Panc1 (cell line): Measurements from ENCODE around the gene MPRIP. TPM values are rescaled to one million over a fixed set of nuclear protein-coding genes. Genes with fewer than 3 reads are reported as not detected.

Experiments used
- ATAC-seq: fragments of 200-7000 bp; cut with Tn5 transposase; 2 replicates; pipeline ENCODE4 v1.9.1; 2020; ENCODE audit warnings: mild to moderate bottlenecking, moderate library complexity
- BruUV-seq: library from RNA; stranded (reverse); fragments of 400-500 nt; replicated peaks from 2 replicates; lab custom pipeline; 2021; lab: Mats Ljungman, UMichigan
- CTCF ChIA-PET: fragments of 300-600 bp; sonication (Branson Sonifier 250); formaldehyde crosslinking; loops from one replicate; lab custom pipeline; 2022; ENCODE audit warnings: antibody characterized with exemption; lab: Charles Lee
- POLR2A ChIA-PET: fragments of 300-600 bp; sonication (Branson Sonifier 250); formaldehyde crosslinking; loops from one replicate; lab custom pipeline; 2022; ENCODE audit warnings: antibody characterized with exemption; lab: Charles Lee
- DNase-seq: peaks from one replicate; pipeline ENCODE4 v3.0.0-alpha.2; 2010; ENCODE audit warnings: low read depth, low spot score
- H3K27ac ChIP-seq: 2 replicates; pipeline ENCODE4 v1.5.1; 2011; ENCODE audit warnings: mild to moderate bottlenecking, low read length, inconsistent platforms
- H3K27me3 ChIP-seq: fragments of 200-500 bp; sonication (Bioruptor generic); 2 replicates; pipeline ENCODE4 v1.6.0; 2014; ENCODE audit warnings: low read length, inconsistent platforms; ENCODE audit not compliant: control insufficient read depth, insufficient read depth
- H3K36me3 ChIP-seq: fragments of 200-500 bp; sonication (Bioruptor generic); 2 replicates; pipeline ENCODE4 v1.5.1; 2014; ENCODE audit warnings: inconsistent platforms, mild to moderate bottlenecking, low read length, moderate library complexity; ENCODE audit not compliant: control insufficient read depth, insufficient read depth
- H3K4me1 ChIP-seq: 2 replicates; pipeline ENCODE4 v1.5.1; 2011; ENCODE audit warnings: inconsistent platforms, mild to moderate bottlenecking, low read length, moderate library complexity; ENCODE audit not compliant: control insufficient read depth, insufficient read depth
- H3K4me3 ChIP-seq, 2 experiments: 2 replicates each; pipeline ENCODE4 v1.5.1; 2011 to 2012; ENCODE audit warnings: low read depth in 2 of 2, low read length in 2 of 2, mild to moderate bottlenecking in 2 of 2, inconsistent platforms in 1 of 2, moderate library complexity in 1 of 2
- H3K9me3 ChIP-seq: fragments of 200-500 bp; sonication (Bioruptor generic); 2 replicates; pipeline ENCODE4 v1.5.1; 2014; ENCODE audit warnings: low read depth, mild to moderate bottlenecking, inconsistent platforms, low read length, moderate library complexity; ENCODE audit not compliant: control insufficient read depth, insufficient read depth
- POLR2AphosphoS5 ChIP-seq: IDR thresholded peaks from 2 replicates; pipeline ENCODE4 v1.6.1; 2012; ENCODE audit warnings: mild to moderate bottlenecking, low read depth, low read length, moderate library complexity
- SIN3A ChIP-seq: IDR thresholded peaks from 2 replicates; pipeline ENCODE4 v1.6.1; 2012; ENCODE audit warnings: low read depth, mild to moderate bottlenecking, low read length, moderate library complexity, borderline replicate concordance; ENCODE audit not compliant: insufficient read depth
- TCF7L2 ChIP-seq: IDR thresholded peaks from 2 replicates; pipeline ENCODE4 v1.6.1; 2011; ENCODE audit warnings: mild to moderate bottlenecking, low read depth, low read length, inconsistent platforms
- in situ Hi-C: cut with HindIII; loops from 2 replicates; pipeline ENCODE4 v1.10.0; 2016; ENCODE audit warnings: low sequenced_read_pairs, low pct_unique_long_range_greater_than_20kb
- intact Hi-C: fragments of 100-400 bp; cut with micrococcal nuclease; formaldehyde crosslinking; loops from one replicate; pipeline ENCODE4 v1.10.0; 2022; ENCODE audit not compliant: unreplicated experiment
- total RNA-seq: library from RNA; stranded (reverse); gene quantifications from one replicate; pipeline ENCODE4 v1.2.1, GENCODE V29; 2021; ENCODE audit not compliant: unreplicated experiment
- TF ChIP-seq, protein P1 (sequence below): fragments of 450-650 bp; IDR thresholded peaks from 2 replicates; pipeline ENCODE4 v1.5.1; 2017; ENCODE audit warnings: mild to moderate bottlenecking
- TF ChIP-seq, protein P2 (sequence below), 2 experiments: IDR thresholded peaks; 2 replicates each; pipeline ENCODE4 v1.6.1; 2011 to 2012; ENCODE audit warnings: low read depth in 2 of 2, control low read depth in 1 of 2, low read length in 1 of 2, mild to moderate bottlenecking in 1 of 2, moderate library complexity in 1 of 2; ENCODE audit not compliant: insufficient read depth in 1 of 2

MPRIP gene
- total RNA-seq, 1 experiment from 2014 or later, result 155 TPM

DNA sequence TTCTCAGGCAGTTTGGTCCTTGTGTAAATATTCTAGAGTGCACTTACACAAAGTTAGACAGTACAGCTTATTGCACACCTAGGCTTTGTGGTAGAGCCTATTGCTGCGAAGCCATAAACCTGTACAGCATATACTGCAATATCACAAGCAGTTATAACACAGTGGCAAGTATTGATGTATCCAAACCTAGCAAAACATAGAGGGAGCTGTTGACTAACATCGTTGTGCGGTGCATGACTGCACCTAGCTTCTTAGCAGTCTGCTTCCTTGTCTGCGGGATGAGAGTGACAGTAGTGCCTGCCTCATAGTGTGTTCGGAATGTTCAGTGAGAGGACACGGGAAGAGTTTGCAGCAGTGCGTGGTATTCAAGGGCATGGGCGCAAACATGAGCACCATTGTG, 78.9 kb downstream of the MPRIP start:
- TF ChIP-seq, protein P1, sequence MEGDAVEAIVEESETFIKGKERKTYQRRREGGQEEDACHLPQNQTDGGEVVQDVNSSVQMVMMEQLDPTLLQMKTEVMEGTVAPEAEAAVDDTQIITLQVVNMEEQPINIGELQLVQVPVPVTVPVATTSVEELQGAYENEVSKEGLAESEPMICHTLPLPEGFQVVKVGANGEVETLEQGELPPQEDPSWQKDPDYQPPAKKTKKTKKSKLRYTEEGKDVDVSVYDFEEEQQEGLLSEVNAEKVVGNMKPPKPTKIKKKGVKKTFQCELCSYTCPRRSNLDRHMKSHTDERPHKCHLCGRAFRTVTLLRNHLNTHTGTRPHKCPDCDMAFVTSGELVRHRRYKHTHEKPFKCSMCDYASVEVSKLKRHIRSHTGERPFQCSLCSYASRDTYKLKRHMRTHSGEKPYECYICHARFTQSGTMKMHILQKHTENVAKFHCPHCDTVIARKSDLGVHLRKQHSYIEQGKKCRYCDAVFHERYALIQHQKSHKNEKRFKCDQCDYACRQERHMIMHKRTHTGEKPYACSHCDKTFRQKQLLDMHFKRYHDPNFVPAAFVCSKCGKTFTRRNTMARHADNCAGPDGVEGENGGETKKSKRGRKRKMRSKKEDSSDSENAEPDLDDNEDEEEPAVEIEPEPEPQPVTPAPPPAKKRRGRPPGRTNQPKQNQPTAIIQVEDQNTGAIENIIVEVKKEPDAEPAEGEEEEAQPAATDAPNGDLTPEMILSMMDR, result no peak
- TF ChIP-seq, protein P2, sequence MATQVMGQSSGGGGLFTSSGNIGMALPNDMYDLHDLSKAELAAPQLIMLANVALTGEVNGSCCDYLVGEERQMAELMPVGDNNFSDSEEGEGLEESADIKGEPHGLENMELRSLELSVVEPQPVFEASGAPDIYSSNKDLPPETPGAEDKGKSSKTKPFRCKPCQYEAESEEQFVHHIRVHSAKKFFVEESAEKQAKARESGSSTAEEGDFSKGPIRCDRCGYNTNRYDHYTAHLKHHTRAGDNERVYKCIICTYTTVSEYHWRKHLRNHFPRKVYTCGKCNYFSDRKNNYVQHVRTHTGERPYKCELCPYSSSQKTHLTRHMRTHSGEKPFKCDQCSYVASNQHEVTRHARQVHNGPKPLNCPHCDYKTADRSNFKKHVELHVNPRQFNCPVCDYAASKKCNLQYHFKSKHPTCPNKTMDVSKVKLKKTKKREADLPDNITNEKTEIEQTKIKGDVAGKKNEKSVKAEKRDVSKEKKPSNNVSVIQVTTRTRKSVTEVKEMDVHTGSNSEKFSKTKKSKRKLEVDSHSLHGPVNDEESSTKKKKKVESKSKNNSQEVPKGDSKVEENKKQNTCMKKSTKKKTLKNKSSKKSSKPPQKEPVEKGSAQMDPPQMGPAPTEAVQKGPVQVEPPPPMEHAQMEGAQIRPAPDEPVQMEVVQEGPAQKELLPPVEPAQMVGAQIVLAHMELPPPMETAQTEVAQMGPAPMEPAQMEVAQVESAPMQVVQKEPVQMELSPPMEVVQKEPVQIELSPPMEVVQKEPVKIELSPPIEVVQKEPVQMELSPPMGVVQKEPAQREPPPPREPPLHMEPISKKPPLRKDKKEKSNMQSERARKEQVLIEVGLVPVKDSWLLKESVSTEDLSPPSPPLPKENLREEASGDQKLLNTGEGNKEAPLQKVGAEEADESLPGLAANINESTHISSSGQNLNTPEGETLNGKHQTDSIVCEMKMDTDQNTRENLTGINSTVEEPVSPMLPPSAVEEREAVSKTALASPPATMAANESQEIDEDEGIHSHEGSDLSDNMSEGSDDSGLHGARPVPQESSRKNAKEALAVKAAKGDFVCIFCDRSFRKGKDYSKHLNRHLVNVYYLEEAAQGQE (IDR thresholded peaks at IDR 0.05; ENCODE audit: insufficient read depth in 1 of 2, low read depth in 2 of 2, low read length in 1 of 2), result no peak
- no peak for TF ChIP-seq TCF7L2
- no peak for TF ChIP-seq SIN3A
- Histone ChIP-seq H3K27ac (no peak overlapping the region), H3K27me3 (no peaks in the 10 kb centered on the region), H3K4me1 (peaks cover 9% of the 10 kb centered on the region; the same call in 1 of the 2 replicates), H3K9me3 (no peaks in the 10 kb centered on the region), H3K36me3 (no peaks in the 10 kb centered on the region), H3K4me3 (no peak overlapping the region)
- intact Hi-C loops, result no loop called here
- DNase-seq (no peak), ATAC-seq (peak; percentile 39; the same call in 1 of the 2 replicates)
- in situ Hi-C loops, result no loop called here
- POLR2A ChIA-PET, result no interaction called here
- CTCF ChIA-PET, result no interaction called here
- BruUV-seq, result no TSS peak

DNA sequence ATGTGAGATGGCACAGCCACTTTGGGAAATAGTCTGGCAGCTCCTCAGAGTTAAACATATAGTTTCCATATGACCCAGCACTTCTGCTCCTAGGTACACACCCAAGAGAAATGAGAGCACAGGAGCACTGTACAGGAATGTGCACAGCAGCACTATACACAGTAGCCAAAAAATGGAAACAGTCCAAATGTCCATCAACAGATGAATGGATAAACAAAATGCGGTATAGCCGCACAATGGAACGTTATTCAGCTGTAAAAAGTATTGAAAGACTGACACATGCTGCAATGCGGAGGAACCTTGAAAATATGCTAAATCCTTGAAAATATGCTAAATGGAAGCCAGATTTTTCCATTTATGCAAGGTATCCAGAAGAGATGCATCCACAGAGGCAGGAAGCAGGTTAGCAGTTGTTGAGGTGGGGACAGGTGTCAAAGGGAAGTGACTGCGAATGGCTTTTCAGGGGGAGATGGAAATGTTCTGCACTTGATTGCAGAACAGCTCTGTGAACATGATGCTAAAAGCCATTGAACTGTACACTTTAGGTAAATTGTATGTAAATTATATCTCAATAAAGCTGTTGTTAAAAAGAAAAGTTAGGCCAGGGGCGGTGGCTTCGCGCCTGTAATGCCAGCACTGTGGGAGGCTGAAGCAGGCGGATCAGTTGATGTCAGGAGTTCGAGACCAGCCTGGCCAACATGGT, 80.7 kb downstream of the MPRIP start:
- intact Hi-C loops, result no loop called here
- DNase-seq (no peak), ATAC-seq (no peak)
- no peaks in the 10 kb centered on the region for H3K36me3 ChIP-seq
- ChIA-PET CTCF (no interaction called here), POLR2A (no interaction called here)
- no peak overlapping the region for H3K4me3 ChIP-seq
- in situ Hi-C loops, result no loop called here
- H3K4me1 ChIP-seq, result peaks cover 9% of the 10 kb centered on the region; the same call in 1 of the 2 replicates
- TF ChIP-seq SIN3A (no peak), POLR2AphosphoS5 (no peak), TCF7L2 (no peak)
- TF ChIP-seq, protein P2 (IDR thresholded peaks at IDR 0.05; ENCODE audit: insufficient read depth in 1 of 2, low read depth in 2 of 2, low read length in 1 of 2), result no peak
- TF ChIP-seq, protein P1, result no peak
- H3K27ac ChIP-seq, result no peak overlapping the region
- H3K27me3 ChIP-seq, result no peaks in the 10 kb centered on the region
- H3K9me3 ChIP-seq, result no peaks in the 10 kb centered on the region
- no TSS peak for BruUV-seq
